ENCODE results near the gene PRKAG2. TPM values are rescaled to one million over a fixed set of nuclear protein-coding genes. Genes with fewer than 3 reads are reported as not detected.

PRKAG2 gene
- total and polyA plus RNA-seq, 4 donors: 3.6 to 25.1 (median 16.8) TPM

- H3K27ac ChIP-seq (ENCODE audit: low read depth in 1 of 2, low read length in 2 of 2): no peak overlapping the region
- no peaks in the 10 kb centered on the region for H3K27me3 ChIP-seq (ENCODE audit: control insufficient read depth in 4 of 4, insufficient read depth in 4 of 4, low read length in 3 of 4)
- H3K36me3 ChIP-seq (ENCODE audit: control insufficient read depth in 4 of 4, insufficient read depth in 3 of 4, low read depth in 1 of 4, low read length in 3 of 4): peaks cover 0 to 8% (median 2%) of the 10 kb centered on the region in 4 donors
- WGBS: 95% methylated on average over 18 of the region's 18 CpGs
- H3K4me3 ChIP-seq (ENCODE audit: low read depth in 1 of 3, low read length in 3 of 3): no peak overlapping the region
- no peak for TF ChIP-seq ATF3 (IDR thresholded peaks at IDR 0.05)
- TF ChIP-seq MAX (IDR thresholded peaks at IDR 0.05): no peak
- TF ChIP-seq YY1 (IDR thresholded peaks at IDR 0.05): no peak
- no peak for TF ChIP-seq SP1 (IDR thresholded peaks at IDR 0.05)
- TF ChIP-seq TAF1 (conservative IDR thresholded peaks at IDR 0.05): no peak
- no peak for TF ChIP-seq JUND (IDR thresholded peaks at IDR 0.05)
- TF ChIP-seq FOXA2 (IDR thresholded peaks at IDR 0.05): no peak
- no peak for TF ChIP-seq FOXA1 (IDR thresholded peaks at IDR 0.05)
- TF ChIP-seq CTCF (IDR thresholded peaks at IDR 0.05; ENCODE audit: low read depth, low read length, missing input control): no peak
- TF ChIP-seq RXRA (IDR thresholded peaks at IDR 0.05): no peak
- TF ChIP-seq REST (IDR thresholded peaks at IDR 0.05): no peak
- TF ChIP-seq ZBTB33 (IDR thresholded peaks at IDR 0.05): no peak
- TF ChIP-seq HNF4G (IDR thresholded peaks at IDR 0.05): no peak
- no peak for TF ChIP-seq NR2F2 (IDR thresholded peaks at IDR 0.05)
- TF ChIP-seq EGR1 (IDR thresholded peaks at IDR 0.05; ENCODE audit: low read depth in 2 of 2): no peak
- TF ChIP-seq RAD21 (IDR thresholded peaks at IDR 0.05): no peak
- TF ChIP-seq HNF4A (conservative IDR thresholded peaks at IDR 0.05): no peak
- no peak for DNase-seq (ENCODE audit: low spot score)
- H3K9ac ChIP-seq (ENCODE audit: low read depth in 1 of 2, low read length in 2 of 2): no peak overlapping the region
- H3K9me3 ChIP-seq (ENCODE audit: control insufficient read depth in 4 of 4, low read length in 3 of 4): no peaks in the 10 kb centered on the region
- H3K4me1 ChIP-seq (ENCODE audit: control insufficient read depth in 4 of 4, insufficient read depth in 4 of 4, low read length in 3 of 4): peaks cover 0 to 11% (median 2%) of the 10 kb centered on the region in 4 donors
Measured at GRCh38 chr7:151840088-151840910, 36.6 kb downstream of the PRKAG2 start.
